Adrenal gland (tissue), 12 donors: ENCODE measurements around the gene EIF3D. TPM values are rescaled to one million over a fixed set of nuclear protein-coding genes. Genes with fewer than 3 reads are reported as not detected.

ENCODE experiments used
- DNase-seq, 7 donors: peaks; one replicate each; pipeline ENCODE4 v3.0.0-alpha.2; 2019 to 2020
- H3K27ac ChIP-seq, 5 donors: fragments of 200-600 bp; sonication (generic) in 4 of 5; 1 replicate in 3 of 5; 2 replicates in 2 of 5; pipeline versions ENCODE4 v1.5.1 to v1.8.0; 2016 to 2020; ENCODE audit warnings: mild to moderate bottlenecking in 1 of 5
- H3K27me3 ChIP-seq: fragments of 200-600 bp; 2 replicates; pipeline ENCODE4 v1.8.0; 2021
- H3K36me3 ChIP-seq, 2 donors: fragments of 200-600 bp; replicated peaks in 1 of 2; 1 replicate in 1 of 2; 2 replicates in 1 of 2; pipeline versions ENCODE4 v1.5.1 to v1.8.0; 2018 to 2022
- H3K4me1 ChIP-seq, 2 donors: fragments of 200-600 bp; replicated peaks in 1 of 2; 1 replicate in 1 of 2; 2 replicates in 1 of 2; pipeline versions ENCODE4 v1.5.1 to v1.8.0; 2018 to 2021
- H3K4me3 ChIP-seq, 4 donors: fragments of 200-600 bp; sonication (generic) in 3 of 4; one replicate each; pipeline ENCODE4 v1.5.1; 2016 to 2018
- H3K9me3 ChIP-seq, 3 donors: fragments of 200-600 bp; sonication (generic) in 1 of 3; replicated peaks in 1 of 3; 1 replicate in 2 of 3; 2 replicates in 1 of 3; pipeline versions ENCODE4 v1.5.1 to v1.8.0; 2016 to 2021
- POLR2A ChIP-seq, 2 donors: fragments of 450-650 bp; IDR thresholded peaks; one replicate each; pipeline ENCODE4 v1.6.1; 2017; ENCODE audit warnings: antibody characterized with exemption in 2 of 2, mild to moderate bottlenecking in 2 of 2, moderate library complexity in 1 of 2
- WGBS, 4 donors: extraction: QIAGEN DNeasy Blood & Tissue Kit in 2 of 4; methylation state at CpG; one replicate each; pipeline versions ENCODE4 v1.1.5 to v1.1.7; 2013 to 2017; 5-methylcytosine and 5-hydroxymethylcytosine counted together
- intact Hi-C, 2 donors: fragments of 100-400 bp; cut with DNase I; formaldehyde crosslinking; loops; one replicate each; pipeline versions ENCODE4 v1.14.1 to v1.15.0; 2022 to 2023
- polyA plus RNA-seq, 3 donors: library from polyadenylated mRNA; stranded (reverse); fragments of 200-250 nt in 2 of 3; fragments of 350-450 nt in 1 of 3; fragmentation: Illumina TruSeq in 1 of 3; extraction: RNeasy Lipid Tissue Mini Kit (QIAGEN cat#74804) in 1 of 3; gene quantifications; one replicate each; pipeline ENCODE4 v1.2.3, GENCODE V29; 2013 to 2014
- total RNA-seq, 9 donors: library from RNA; depleted of rRNA in 4 of 9; stranded (reverse); fragments of >200 nt in 4 of 9; fragments of 120-200 nt in 1 of 9; fragmentation: NEBNext Ultra II Directional in 1 of 9; extraction: Animal tissue kit (Norgen Biotek cat#: 25700) in 1 of 9; gene quantifications; one replicate each; pipeline versions ENCODE4 v1.1.0 to v1.2.4, GENCODE V29; 2013 to 2023
- TF ChIP-seq, protein P1 (sequence below), 6 experiments: fragments of 450-650 bp in 4 of 6; fragments of 200-600 bp in 2 of 6; sonication (generic) in 1 of 6; IDR thresholded peaks; 1 replicate in 5 of 6; 2 replicates in 1 of 6; pipeline versions ENCODE4 v1.5.1 to v1.8.0; 2016 to 2021; ENCODE audit warnings: antibody characterized with exemption in 6 of 6, mild to moderate bottlenecking in 2 of 6, moderate library complexity in 1 of 6
- donor health status: healthy with polysubstance abuse.
- donor health status: Bipolar disorder and iron deficiency.
- donor health status: DM: yes; HTN: yes; CAD: no.
- donor health status: DM: no; HTN: no; CAD: no.
- donor health status: DM: no; HTN: no; CAD: no.
- donor health status: DM: yes; HTN: yes; CAD: no.

Gene EIF3D
- total and polyA plus RNA-seq, 12 donors, result 118 to 319 (median 174) TPM

DNA sequence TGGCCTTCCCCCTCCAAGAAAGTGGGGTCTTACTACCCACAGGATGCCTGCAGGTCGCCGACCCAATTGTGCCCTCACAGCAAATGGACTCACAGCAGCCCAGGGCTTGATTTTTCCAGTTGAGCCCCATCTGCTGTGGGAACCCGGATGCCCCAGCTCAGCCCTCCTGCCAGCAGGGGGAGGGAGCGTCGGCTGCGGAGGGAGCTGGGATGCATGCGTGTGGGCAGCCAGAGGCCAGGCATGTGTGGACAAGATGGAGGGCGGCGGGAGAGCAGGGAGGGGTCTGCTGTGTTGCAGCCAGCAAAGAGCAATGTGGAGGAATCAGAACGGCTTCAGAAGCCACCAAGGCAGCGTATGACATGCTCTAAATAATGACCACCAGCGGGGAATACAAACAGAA is 41.0 kb upstream of the EIF3D start:
- Histone ChIP-seq H3K36me3 (no peaks in the 10 kb centered on the region), H3K27ac (no peak overlapping the region), H3K27me3 (no peaks in the 10 kb centered on the region), H3K9me3 (no peaks in the 10 kb centered on the region), H3K4me1 (no peaks in the 10 kb centered on the region), H3K4me3 (no peak overlapping the region)
- WGBS, 4 donors, result 36 to 74% (median 57%) methylated on average over 3 to 12 of the region's 12 CpGs
- TF ChIP-seq, protein P1, sequence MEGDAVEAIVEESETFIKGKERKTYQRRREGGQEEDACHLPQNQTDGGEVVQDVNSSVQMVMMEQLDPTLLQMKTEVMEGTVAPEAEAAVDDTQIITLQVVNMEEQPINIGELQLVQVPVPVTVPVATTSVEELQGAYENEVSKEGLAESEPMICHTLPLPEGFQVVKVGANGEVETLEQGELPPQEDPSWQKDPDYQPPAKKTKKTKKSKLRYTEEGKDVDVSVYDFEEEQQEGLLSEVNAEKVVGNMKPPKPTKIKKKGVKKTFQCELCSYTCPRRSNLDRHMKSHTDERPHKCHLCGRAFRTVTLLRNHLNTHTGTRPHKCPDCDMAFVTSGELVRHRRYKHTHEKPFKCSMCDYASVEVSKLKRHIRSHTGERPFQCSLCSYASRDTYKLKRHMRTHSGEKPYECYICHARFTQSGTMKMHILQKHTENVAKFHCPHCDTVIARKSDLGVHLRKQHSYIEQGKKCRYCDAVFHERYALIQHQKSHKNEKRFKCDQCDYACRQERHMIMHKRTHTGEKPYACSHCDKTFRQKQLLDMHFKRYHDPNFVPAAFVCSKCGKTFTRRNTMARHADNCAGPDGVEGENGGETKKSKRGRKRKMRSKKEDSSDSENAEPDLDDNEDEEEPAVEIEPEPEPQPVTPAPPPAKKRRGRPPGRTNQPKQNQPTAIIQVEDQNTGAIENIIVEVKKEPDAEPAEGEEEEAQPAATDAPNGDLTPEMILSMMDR (IDR thresholded peaks at IDR 0.05), result no peak
- intact Hi-C loops, result loop anchor here in 1 of 2 donors (10.0 kb wide), 1 partner anchor 155 kb away; no protein-coding TSS in a partner anchor
- DNase-seq, result peak in 1 of 7 donors; percentile 3

DNA sequence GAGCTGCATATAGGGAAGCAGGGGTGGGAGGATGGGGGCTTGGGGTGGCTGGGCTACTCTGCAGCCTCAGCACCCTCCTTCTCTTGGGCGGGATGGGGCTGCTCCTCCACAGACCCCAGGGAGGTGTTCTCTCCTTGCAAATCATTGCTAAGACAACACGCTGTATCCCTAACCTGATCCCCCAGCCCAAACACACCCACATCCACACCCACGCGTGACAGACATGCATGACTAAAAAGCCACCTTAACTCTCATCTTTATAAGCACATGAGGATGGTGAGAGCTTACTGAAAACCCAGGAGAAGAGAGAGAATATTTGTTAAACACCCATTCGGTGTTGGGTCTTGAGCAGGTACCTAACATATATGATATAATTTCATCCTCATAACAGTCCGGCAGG is 39.9 kb upstream of the EIF3D start:
- Histone ChIP-seq H3K27me3 (no peaks in the 10 kb centered on the region), H3K27ac (no peak overlapping the region), H3K4me1 (no peaks in the 10 kb centered on the region), H3K36me3 (no peaks in the 10 kb centered on the region), H3K4me3 (no peak overlapping the region), H3K9me3 (no peaks in the 10 kb centered on the region)
- TF ChIP-seq, protein P1 (IDR thresholded peaks at IDR 0.05), result no peak
- TF ChIP-seq POLR2A (IDR thresholded peaks at IDR 0.05), result no peak
- intact Hi-C loops, result no loop called here
- no peak for DNase-seq
- WGBS, 4 donors, result 73 to 85% (median 81%) methylated on average over 5 to 6 of the region's 6 CpGs

DNA sequence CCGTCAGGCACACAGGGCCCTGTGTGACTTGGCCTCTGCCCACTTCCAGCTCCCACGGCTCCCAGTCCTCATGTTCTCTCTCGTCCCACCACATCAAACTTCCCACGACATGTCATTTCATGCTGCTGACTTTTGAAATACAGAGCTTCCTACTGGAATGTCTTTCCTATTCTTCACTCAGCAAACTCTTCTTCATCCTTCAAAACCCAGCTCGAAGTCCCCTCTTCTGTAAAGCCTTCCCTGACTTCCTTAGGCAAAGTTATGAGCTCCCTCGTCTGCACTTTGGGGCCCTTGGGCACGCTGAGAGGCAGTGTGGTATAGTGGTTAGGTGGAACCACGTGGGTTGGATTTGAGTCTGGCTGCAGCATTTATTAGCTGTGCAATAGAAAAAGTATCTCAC is 37.8 kb upstream of the EIF3D start:
- TF ChIP-seq, protein P1 (IDR thresholded peaks at IDR 0.05), result no peak
- no peak for TF ChIP-seq POLR2A (IDR thresholded peaks at IDR 0.05)
- 64 to 80% (median 76%) methylated on average over 8 of the region's 8 CpGs for WGBS, 4 donors
- no peak overlapping the region for H3K4me3 ChIP-seq
- no peaks in the 10 kb centered on the region for H3K9me3 ChIP-seq
- H3K27ac ChIP-seq, result no peak overlapping the region
- H3K4me1 ChIP-seq, result no peaks in the 10 kb centered on the region
- intact Hi-C loops, result no loop called here
- no peak for DNase-seq
- H3K36me3 ChIP-seq, result no peaks in the 10 kb centered on the region
- no peaks in the 10 kb centered on the region for H3K27me3 ChIP-seq

DNA sequence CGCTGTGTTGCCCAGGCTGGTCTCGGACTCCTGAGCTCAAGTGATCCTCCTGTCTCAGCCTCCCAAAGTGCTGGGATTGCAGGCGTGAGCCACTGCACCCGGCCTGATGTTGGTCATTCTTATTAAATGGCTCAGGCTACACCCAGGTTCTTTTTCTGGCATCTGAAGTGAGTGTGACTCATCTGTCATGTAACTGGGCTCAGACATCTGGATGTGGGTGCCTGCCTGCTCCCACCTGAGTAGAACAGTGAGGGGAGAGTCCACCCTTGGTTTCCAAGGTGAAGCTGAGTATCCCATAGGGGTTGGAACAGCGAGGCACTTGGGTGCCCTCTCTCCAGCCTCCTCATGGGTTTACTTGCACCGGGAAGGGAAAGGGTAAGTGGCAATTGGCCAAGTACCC is 36.7 kb upstream of the EIF3D start:
- no peak overlapping the region for H3K4me3 ChIP-seq
- DNase-seq, result no peak
- no peaks in the 10 kb centered on the region for H3K36me3 ChIP-seq
- TF ChIP-seq, protein P1 (IDR thresholded peaks at IDR 0.05), result no peak
- TF ChIP-seq POLR2A (IDR thresholded peaks at IDR 0.05), result no peak
- intact Hi-C loops, result no loop called here
- no peaks in the 10 kb centered on the region for H3K27me3 ChIP-seq
- 72 to 89% (median 80%) methylated on average over 6 of the region's 6 CpGs for WGBS, 4 donors
- H3K27ac ChIP-seq, result no peak overlapping the region
- H3K4me1 ChIP-seq, result no peaks in the 10 kb centered on the region
- no peaks in the 10 kb centered on the region for H3K9me3 ChIP-seq
